D721Med (cell line): ENCODE measurements around the gene NDUFB3.

ENCODE experiments used
- DNase-seq: peaks from one replicate; pipeline ENCODE4 v3.0.0; 2011; ENCODE audit warnings: low spot score; ENCODE audit not compliant: insufficient read length
- FAIRE-seq: peaks from 2 replicates; lab custom pipeline; 2011; peaks lifted over from hg19 to GRCh38; lab: Jason Lieb, UNC
- CTCF ChIP-seq: IDR thresholded peaks from 2 replicates; pipeline ENCODE4 v1.5.1; 2012; ENCODE audit warnings: mild to moderate bottlenecking, control low read depth; ENCODE audit not compliant: insufficient read depth; ENCODE audit errors: missing control alignments

The NDUFB3 gene

GRCh38 chr2:201100497-201100896, 28.7 kb downstream of the NDUFB3 start:
- no peak for TF ChIP-seq CTCF
- FAIRE-seq: no peak
- no peak for DNase-seq

- FAIRE-seq (no peak), DNase-seq (no peak)
These were observed 34.0 kb downstream of the NDUFB3 start for GRCh38 chr2:201105759-201106158.

GRCh38 chr2:201107624-201108023, 35.8 kb downstream of the NDUFB3 start:
- TF ChIP-seq CTCF: no peak
- no peak for FAIRE-seq
- DNase-seq: no peak

More at GRCh38 chr2:201105759-201106158, 34.0 kb downstream of the NDUFB3 start:
- TF ChIP-seq CTCF: no peak

GRCh38 chr2:201108341-201108740, 36.5 kb downstream of the NDUFB3 start:
- FAIRE-seq (no peak), DNase-seq (no peak)
- no peak for TF ChIP-seq CTCF

GRCh38 chr2:201109186-201109585, 37.4 kb downstream of the NDUFB3 start:
- no peak for TF ChIP-seq CTCF
- FAIRE-seq (no peak), DNase-seq (no peak)

- no peak for DNase-seq
- no peak for TF ChIP-seq CTCF
- FAIRE-seq: no peak
These were observed 38.8 kb downstream of the NDUFB3 start for GRCh38 chr2:201110615-201111014.

GRCh38 chr2:201111096-201111495, 39.3 kb downstream of the NDUFB3 start:
- no peak for DNase-seq
- TF ChIP-seq CTCF: no peak

More at GRCh38 chr2:201111096-201111495, 39.3 kb downstream of the NDUFB3 start:
- FAIRE-seq: no peak
